HFFc6 (cell line): ENCODE data around the gene TSGA10. TPM values are rescaled to one million over a fixed set of nuclear protein-coding genes. Genes with fewer than 3 reads are reported as not detected.

Experiments
- DNase-seq: peaks from one replicate; pipeline ENCODE4 v3.0.0-alpha.2; 2018
- H3K27ac Mint-ChIP-seq: 2 replicates; pipeline ENCODE4 v1.8.0; 2020; ENCODE audit warnings: mild to moderate bottlenecking, mixed read lengths
- H3K27me3 Mint-ChIP-seq: 2 replicates; pipeline ENCODE4 v1.8.0; 2021; ENCODE audit warnings: mild to moderate bottlenecking, moderate library complexity, mixed read lengths; ENCODE audit not compliant: insufficient read depth
- H3K36me3 Mint-ChIP-seq: 2 replicates; pipeline ENCODE4 v1.8.0; 2021; ENCODE audit warnings: low read depth, mixed read lengths
- H3K4me1 Mint-ChIP-seq: 2 replicates; pipeline ENCODE4 v1.8.0; 2020; ENCODE audit warnings: low read depth, mixed read lengths
- H3K4me3 Mint-ChIP-seq: 2 replicates; pipeline ENCODE4 v1.8.0; 2020; ENCODE audit warnings: mild to moderate bottlenecking, moderate library complexity, mixed read lengths
- H3K9me3 Mint-ChIP-seq: 2 replicates; pipeline ENCODE4 v1.8.0; 2020; ENCODE audit warnings: mild to moderate bottlenecking, mixed read lengths
- CTCF ChIP-seq: fragments of 200-600 bp; sonication (generic); IDR thresholded peaks from 2 replicates; pipeline ENCODE4 v1.5.0; 2021; ENCODE audit warnings: antibody characterized with exemption, mild to moderate bottlenecking
- total RNA-seq, 6 experiments: library from RNA; stranded (reverse); fragmentation: NEBNext Ultra II Directional; extraction: Animal tissue kit (Norgen Biotek cat#: 25700); gene quantifications; 2 replicates in 1 of 6; 3 replicates in 5 of 6; pipeline ENCODE4 v1.2.3, GENCODE V29; 2021

The TSGA10 gene
- total RNA-seq, 6 experiments from 2014 or later, result 0.83 to 2.0 (median 1.3) TPM

GRCh38 chr2:99101697-99102096, 53.0 kb downstream of the TSGA10 start:
- Mint-ChIP-seq H3K27ac (no peak overlapping the region), H3K36me3 (no peaks in the 10 kb centered on the region), H3K4me3 (peak overlapping the region; percentile 35; the same call in 1 of the 2 replicates), H3K9me3 (no peaks in the 10 kb centered on the region), H3K4me1 (no peaks in the 10 kb centered on the region), H3K27me3 (peaks cover 2% of the 10 kb centered on the region; the same call in 1 of the 2 replicates)
- DNase-seq, result no peak
- TF ChIP-seq CTCF, result 0 out of 2 replicates have a peak, but pooled peaks have one; percentile 8

- H3K9me3 Mint-ChIP-seq, result peaks cover 18% of the 10 kb centered on the region; the same call in 1 of the 2 replicates
- H3K27ac Mint-ChIP-seq, result no peak overlapping the region
- no peak overlapping the region for H3K4me3 Mint-ChIP-seq
- no peak for DNase-seq
- TF ChIP-seq CTCF, result no peak
- H3K27me3 Mint-ChIP-seq, result peaks cover 5% of the 10 kb centered on the region; the same call in 1 of the 2 replicates
- 0 out of 2 replicates have a peak, but pooled peaks cover 12% of the 10 kb centered on the region for H3K36me3 Mint-ChIP-seq
- no peaks in the 10 kb centered on the region for H3K4me1 Mint-ChIP-seq
Observed at GRCh38 chr2:99096728-99097127, 58.0 kb downstream of the TSGA10 start.

GRCh38 chr2:99088017-99088416, 66.7 kb downstream of the TSGA10 start:
- Mint-ChIP-seq H3K27me3 (peaks cover 16% of the 10 kb centered on the region), H3K4me3 (no peak overlapping the region), H3K9me3 (peaks cover 4% of the 10 kb centered on the region; the same call in 1 of the 2 replicates), H3K36me3 (no peaks in the 10 kb centered on the region), H3K4me1 (no peaks in the 10 kb centered on the region), H3K27ac (no peak overlapping the region)
- DNase-seq, result no peak
- TF ChIP-seq CTCF, result no peak

- Mint-ChIP-seq H3K27ac (no peak overlapping the region), H3K4me3 (no peak overlapping the region), H3K27me3 (peaks cover 26% of the 10 kb centered on the region), H3K36me3 (no peaks in the 10 kb centered on the region), H3K9me3 (no peaks in the 10 kb centered on the region), H3K4me1 (no peaks in the 10 kb centered on the region)
- DNase-seq, result no peak
- TF ChIP-seq CTCF, result no peak
Observed at GRCh38 chr2:99086385-99086784, 68.4 kb downstream of the TSGA10 start.

- H3K27ac Mint-ChIP-seq, result no peak overlapping the region
- no peak for DNase-seq
- no peaks in the 10 kb centered on the region for H3K9me3 Mint-ChIP-seq
- peaks cover 26% of the 10 kb centered on the region for H3K27me3 Mint-ChIP-seq
- no peak overlapping the region for H3K4me3 Mint-ChIP-seq
- H3K4me1 Mint-ChIP-seq, result no peaks in the 10 kb centered on the region
- TF ChIP-seq CTCF, result peak; percentile 57; the same call in 1 of the 2 replicates
- no peaks in the 10 kb centered on the region for H3K36me3 Mint-ChIP-seq
Observed at GRCh38 chr2:99085421-99085820, 69.3 kb downstream of the TSGA10 start.

- Mint-ChIP-seq H3K36me3 (no peaks in the 10 kb centered on the region), H3K27me3 (peaks cover 17% of the 10 kb centered on the region), H3K4me1 (no peaks in the 10 kb centered on the region), H3K4me3 (no peak overlapping the region), H3K27ac (no peak overlapping the region), H3K9me3 (no peaks in the 10 kb centered on the region)
- TF ChIP-seq CTCF, result no peak
- no peak for DNase-seq
Observed at GRCh38 chr2:99084256-99084655, 70.5 kb downstream of the TSGA10 start.
